ENCODE data around the gene SALL4.

- TF ChIP-seq CTCF (IDR thresholded peaks at IDR 0.05), result no peak
- TF ChIP-seq POLR2A (IDR thresholded peaks at IDR 0.05), result no peak
Measured at GRCh38 chr20:51799401-51799860, 2.9 kb downstream of the SALL4 start.
